CD4-positive, alpha-beta T cell treated with Interferon alpha-2 for 1 hour (primary cell): ENCODE results near the gene DNAJC2.
"Not testable (repeated sequence)": the region's sequence is repeated elsewhere in the genome, so short reads cannot be mapped to it uniquely, and the experiment has no call there.

Experiments used
- DNase-seq, 2 donors: peaks; one replicate each; pipeline ENCODE4 v3.0.0-alpha.2; 2020 to 2022

The DNAJC2 gene

GRCh38 chr7:103341466-103341865 lies 3.1 kb downstream of the DNAJC2 start:
- DNase-seq = no peak

GRCh38 chr7:103338864-103339263 lies 5.7 kb downstream of the DNAJC2 start:
- no peak for DNase-seq

- DNase-seq = no peak
Observed at GRCh38 chr7:103336761-103337160, 7.8 kb downstream of the DNAJC2 start.

GRCh38 chr7:103325744-103326143 lies 18.8 kb downstream of the DNAJC2 start:
- DNase-seq = no peak

GRCh38 chr7:103317009-103317408 lies 27.6 kb downstream of the DNAJC2 start:
- no peak for DNase-seq

- DNase-seq = no peak
Observed at GRCh38 chr7:103316380-103316941, 28.1 kb downstream of the DNAJC2 start.

- DNase-seq = no peak
Observed at GRCh38 chr7:103314852-103315251, 29.7 kb downstream of the DNAJC2 start.

GRCh38 chr7:103307503-103308231 lies 36.9 kb downstream of the DNAJC2 start:
- no peak for DNase-seq

GRCh38 chr7:103301441-103301840 lies 43.1 kb downstream of the DNAJC2 start:
- no peak for DNase-seq

GRCh38 chr7:103299660-103300059 lies 44.9 kb downstream of the DNAJC2 start:
- no peak for DNase-seq

GRCh38 chr7:103297837-103298179 lies 46.8 kb downstream of the DNAJC2 start:
- DNase-seq = no peak

- DNase-seq = peak; percentile 94 to 96
Observed at GRCh38 chr7:103296901-103297836, 47.4 kb downstream of the DNAJC2 start, which contains the start of gene PMPCB. Gene PMPCB (plus strand): TSS chr7:103297435. CDS start chr7:103297460, 25 bp downstream.

GRCh38 chr7:103293526-103293925 lies 51.0 kb downstream of the DNAJC2 start:
- no peak for DNase-seq

- no peak for DNase-seq
Observed at GRCh38 chr7:103292122-103292521, 52.4 kb downstream of the DNAJC2 start.

GRCh38 chr7:103282802-103283427 lies 61.7 kb downstream of the DNAJC2 start:
- DNase-seq = not testable (repeated sequence)

GRCh38 chr7:103280803-103281155 lies 63.8 kb downstream of the DNAJC2 start:
- not testable (repeated sequence) for DNase-seq

GRCh38 chr7:103279963-103280802 lies 64.4 kb downstream of the DNAJC2 start:
- peak; percentile 93 to 95 for DNase-seq

GRCh38 chr7:103279636-103279962 lies 65.0 kb downstream of the DNAJC2 start:
- peak in 1 of 2 donors; percentile 23 for DNase-seq

GRCh38 chr7:103278195-103278594 lies 66.4 kb downstream of the DNAJC2 start:
- DNase-seq = not testable (repeated sequence)

GRCh38 chr7:103274867-103275266 lies 69.7 kb downstream of the DNAJC2 start:
- not testable (repeated sequence) for DNase-seq

GRCh38 chr7:103273374-103273773 lies 71.2 kb downstream of the DNAJC2 start:
- DNase-seq = not testable (repeated sequence)

GRCh38 chr7:103266229-103266628 lies 78.3 kb downstream of the DNAJC2 start:
- not testable (repeated sequence) for DNase-seq
